ENCODE results near the gene DHX34. TPM values are rescaled to one million over a fixed set of nuclear protein-coding genes. Genes with fewer than 3 reads are reported as not detected.

DHX34 gene
- total and polyA plus RNA-seq, 2 experiments from 2014 or later = 10.7 to 17.6 TPM

- H3K4me2 ChIP-seq = no peak overlapping the region
- no peak overlapping the region for H2AFZ ChIP-seq
- no peaks in the 10 kb centered on the region for H3K4me1 ChIP-seq (ENCODE audit: insufficient read depth)
- peaks cover 28% of the 10 kb centered on the region for H3K27me3 ChIP-seq
- no peaks in the 10 kb centered on the region for H3K79me2 ChIP-seq
- WGBS (ENCODE audit: low lambda C conversion rate, missing lambda C conversion rate) = 98% methylated on average over 16 of the region's 16 CpGs
- TF ChIP-seq EZH2phosphoT487 (IDR thresholded peaks at IDR 0.05; ENCODE audit: low read depth, severe bottlenecking, unreplicated experiment) (no peak), CTCF (IDR thresholded peaks at IDR 0.05; ENCODE audit: poor library complexity) (no peak), EZH2 (IDR thresholded peaks at IDR 0.05; ENCODE audit: borderline replicate concordance) (no peak)
- no peaks in the 10 kb centered on the region for H3K9me3 ChIP-seq (ENCODE audit: low read depth)
- H3K27ac ChIP-seq = no peak overlapping the region
- no peak overlapping the region for H3K4me3 ChIP-seq
- no peaks in the 10 kb centered on the region for H3K36me3 ChIP-seq (replicated peaks; ENCODE audit: insufficient read depth, low read depth)
- H3K9me2 ChIP-seq (replicated peaks; ENCODE audit: insufficient read depth) = no peaks in the 10 kb centered on the region
- H4K20me1 ChIP-seq (ENCODE audit: insufficient read depth, poor library complexity, severe bottlenecking) = peaks cover 2% of the 10 kb centered on the region
- no peak for DNase-seq (ENCODE audit: low spot score)
These were observed 64.8 kb downstream of the DHX34 start for GRCh38 chr19:47413941-47414340.

- TF ChIP-seq EZH2 (IDR thresholded peaks at IDR 0.05; ENCODE audit: borderline replicate concordance) = no peak
- peak; percentile 7 for TF ChIP-seq CTCF (IDR thresholded peaks at IDR 0.05; ENCODE audit: poor library complexity)
- no peak for TF ChIP-seq EZH2phosphoT487 (IDR thresholded peaks at IDR 0.05; ENCODE audit: low read depth, severe bottlenecking, unreplicated experiment)
- Histone ChIP-seq H3K79me2 (no peaks in the 10 kb centered on the region), H3K4me1 (ENCODE audit: insufficient read depth) (no peaks in the 10 kb centered on the region), H3K36me3 (replicated peaks; ENCODE audit: insufficient read depth, low read depth) (no peaks in the 10 kb centered on the region), H3K4me2 (no peak overlapping the region), H3K9me3 (ENCODE audit: low read depth) (no peaks in the 10 kb centered on the region), H3K4me3 (no peak overlapping the region), H4K20me1 (ENCODE audit: insufficient read depth, poor library complexity, severe bottlenecking) (peaks cover 2% of the 10 kb centered on the region), H3K27me3 (peaks cover 31% of the 10 kb centered on the region), H2AFZ (no peak overlapping the region), H3K9me2 (replicated peaks; ENCODE audit: insufficient read depth) (no peaks in the 10 kb centered on the region), H3K27ac (no peak overlapping the region)
- WGBS (ENCODE audit: low lambda C conversion rate, missing lambda C conversion rate) = 82% methylated on average over 17 of the region's 21 CpGs
- DNase-seq (ENCODE audit: low spot score) = no peak
These were observed 65.4 kb downstream of the DHX34 start for GRCh38 chr19:47414469-47414868.

GRCh38 chr19:47415953-47416642 is 67.0 kb downstream of the DHX34 start:
- H3K9me3 ChIP-seq (ENCODE audit: low read depth) = no peaks in the 10 kb centered on the region
- TF ChIP-seq CTCF (IDR thresholded peaks at IDR 0.05; ENCODE audit: poor library complexity) (no peak), EZH2 (IDR thresholded peaks at IDR 0.05; ENCODE audit: borderline replicate concordance) (no peak), EZH2phosphoT487 (IDR thresholded peaks at IDR 0.05; ENCODE audit: low read depth, severe bottlenecking, unreplicated experiment) (no peak)
- H2AFZ ChIP-seq = no peak overlapping the region
- H3K4me3 ChIP-seq = no peak overlapping the region
- no peaks in the 10 kb centered on the region for H3K36me3 ChIP-seq (replicated peaks; ENCODE audit: insufficient read depth, low read depth)
- peaks cover 46% of the 10 kb centered on the region for H3K27me3 ChIP-seq
- H3K4me2 ChIP-seq = no peak overlapping the region
- H3K27ac ChIP-seq = no peak overlapping the region
- H3K79me2 ChIP-seq = no peaks in the 10 kb centered on the region
- DNase-seq (ENCODE audit: low spot score) = no peak
- peaks cover 8% of the 10 kb centered on the region for H3K4me1 ChIP-seq (ENCODE audit: insufficient read depth)
- 95% methylated on average over 21 of the region's 21 CpGs for WGBS (ENCODE audit: low lambda C conversion rate, missing lambda C conversion rate)
- peaks cover 2% of the 10 kb centered on the region for H4K20me1 ChIP-seq (ENCODE audit: insufficient read depth, poor library complexity, severe bottlenecking)
- no peaks in the 10 kb centered on the region for H3K9me2 ChIP-seq (replicated peaks; ENCODE audit: insufficient read depth)

Data from hepatocyte (in vitro differentiated cells).